Gastrocnemius medialis (tissue), 4 donors: ENCODE data around the gene SRPK2.

ENCODE experiments used
- POLR2A ChIP-seq, 2 donors: fragments of 450-650 bp; IDR thresholded peaks; one replicate each; pipeline ENCODE4 v1.6.1; 2017; ENCODE audit warnings: antibody characterized with exemption in 2 of 2, mild to moderate bottlenecking in 2 of 2, moderate library complexity in 2 of 2
- TF ChIP-seq, protein P1 (sequence below), 5 experiments: fragments of 450-650 bp in 3 of 5; fragments of 200-600 bp in 2 of 5; sonication (generic) in 2 of 5; IDR thresholded peaks in 4 of 5; conservative IDR thresholded peaks in 1 of 5; 1 replicate in 4 of 5; 2 replicates in 1 of 5; pipeline ENCODE4 v1.5.1; 2016 to 2019; ENCODE audit warnings: antibody characterized with exemption in 5 of 5, mild to moderate bottlenecking in 3 of 5, moderate library complexity in 3 of 5

DNA sequence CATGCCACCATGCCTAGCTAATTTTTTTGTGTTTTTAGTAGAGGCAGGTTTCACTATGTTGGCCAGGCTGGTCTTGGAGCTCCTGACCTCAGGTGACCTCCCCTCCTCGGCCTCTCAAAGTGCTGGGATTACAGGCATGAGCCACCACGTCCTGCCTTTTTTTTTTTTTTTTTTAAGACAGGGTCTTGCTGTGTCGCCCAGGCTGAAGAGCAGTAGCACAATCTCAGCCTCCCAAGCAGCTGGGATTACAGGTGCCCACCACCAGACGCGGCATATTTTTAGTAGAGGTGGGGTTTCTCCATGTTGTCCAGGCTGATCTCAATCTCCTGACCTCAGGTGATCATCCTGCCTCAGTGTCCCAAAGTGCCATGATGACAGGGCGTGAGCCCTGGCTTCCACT is 14.4 kb upstream of the SRPK2 start:
- TF ChIP-seq, protein P1, sequence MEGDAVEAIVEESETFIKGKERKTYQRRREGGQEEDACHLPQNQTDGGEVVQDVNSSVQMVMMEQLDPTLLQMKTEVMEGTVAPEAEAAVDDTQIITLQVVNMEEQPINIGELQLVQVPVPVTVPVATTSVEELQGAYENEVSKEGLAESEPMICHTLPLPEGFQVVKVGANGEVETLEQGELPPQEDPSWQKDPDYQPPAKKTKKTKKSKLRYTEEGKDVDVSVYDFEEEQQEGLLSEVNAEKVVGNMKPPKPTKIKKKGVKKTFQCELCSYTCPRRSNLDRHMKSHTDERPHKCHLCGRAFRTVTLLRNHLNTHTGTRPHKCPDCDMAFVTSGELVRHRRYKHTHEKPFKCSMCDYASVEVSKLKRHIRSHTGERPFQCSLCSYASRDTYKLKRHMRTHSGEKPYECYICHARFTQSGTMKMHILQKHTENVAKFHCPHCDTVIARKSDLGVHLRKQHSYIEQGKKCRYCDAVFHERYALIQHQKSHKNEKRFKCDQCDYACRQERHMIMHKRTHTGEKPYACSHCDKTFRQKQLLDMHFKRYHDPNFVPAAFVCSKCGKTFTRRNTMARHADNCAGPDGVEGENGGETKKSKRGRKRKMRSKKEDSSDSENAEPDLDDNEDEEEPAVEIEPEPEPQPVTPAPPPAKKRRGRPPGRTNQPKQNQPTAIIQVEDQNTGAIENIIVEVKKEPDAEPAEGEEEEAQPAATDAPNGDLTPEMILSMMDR (IDR thresholded peaks at IDR 0.05 in 4 of 5, conservative IDR thresholded peaks at IDR 0.05 in 1 of 5) = no peak
- TF ChIP-seq POLR2A (IDR thresholded peaks at IDR 0.05) = no peak
